GM19467 (cell line): ENCODE results near the gene SIAH3.

ENCODE experiments used
- ATAC-seq: cut with Tn5 transposase; IDR thresholded peaks from one replicate; pipeline ENCODE4 v1.9.1; 2021; ENCODE audit warnings: mild to moderate bottlenecking, moderate library complexity; ENCODE audit not compliant: unreplicated experiment

The SIAH3 gene

DNA sequence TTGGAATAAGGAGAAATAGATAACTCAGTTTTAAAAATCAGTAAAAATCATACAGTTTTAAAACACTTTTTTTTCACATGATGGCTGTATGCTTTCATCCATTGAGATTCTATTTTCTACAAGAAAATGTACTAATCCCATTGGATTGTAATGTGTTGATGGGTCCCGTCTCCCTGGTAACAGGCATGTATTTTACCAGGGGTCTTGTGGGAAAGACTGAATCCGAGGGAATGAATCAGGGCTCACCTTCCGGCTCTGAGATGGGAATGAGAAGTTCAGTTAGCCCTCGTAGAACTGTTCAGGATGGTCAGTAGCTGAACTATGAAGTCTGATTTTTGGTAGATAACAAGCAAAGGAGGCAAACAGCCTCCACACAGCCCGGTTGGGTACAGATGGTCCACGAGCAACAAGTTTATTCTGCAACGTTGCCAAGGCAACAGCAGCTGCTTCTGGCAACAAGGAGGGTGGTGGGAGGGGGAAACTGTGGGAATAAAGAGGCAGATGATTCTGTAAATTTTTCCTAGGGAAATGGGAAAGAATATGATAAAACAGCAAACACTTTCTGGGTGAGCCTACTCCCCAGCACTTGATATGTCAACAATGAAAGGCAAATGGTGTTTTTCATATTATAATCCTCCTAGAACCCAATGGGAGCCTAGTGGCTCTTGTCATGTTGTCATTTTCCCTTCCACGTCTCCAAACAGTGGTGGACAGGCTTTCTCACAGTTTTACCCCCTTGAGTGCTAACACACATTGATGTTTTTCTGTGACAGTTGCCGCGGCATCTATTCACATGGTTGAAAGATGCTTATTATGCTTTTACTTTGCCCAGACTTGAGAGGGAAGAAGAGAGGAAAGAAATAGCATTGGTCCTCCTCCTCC, 12.4 kb upstream of the SIAH3 start:
- ATAC-seq = no peak

DNA sequence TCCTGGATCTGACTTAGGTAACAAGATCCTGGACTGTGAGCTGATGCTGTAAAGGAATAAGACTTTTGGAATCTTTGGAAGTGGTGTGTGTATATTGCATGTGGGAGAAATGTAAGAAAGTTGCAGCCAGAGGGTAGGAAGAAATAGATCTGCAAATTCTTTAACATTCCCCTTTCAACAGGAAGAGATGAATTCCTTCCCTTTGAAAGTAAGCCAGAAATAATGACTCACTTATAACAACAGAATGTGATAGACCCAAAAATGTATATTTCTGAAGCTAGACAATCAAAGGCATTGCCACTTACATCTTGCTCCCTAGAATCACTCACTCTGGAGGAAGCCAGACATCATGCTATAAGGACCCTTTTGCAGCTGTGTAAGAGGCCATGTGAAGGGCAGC, 9.8 kb upstream of the SIAH3 start:
- ATAC-seq = no peak

DNA sequence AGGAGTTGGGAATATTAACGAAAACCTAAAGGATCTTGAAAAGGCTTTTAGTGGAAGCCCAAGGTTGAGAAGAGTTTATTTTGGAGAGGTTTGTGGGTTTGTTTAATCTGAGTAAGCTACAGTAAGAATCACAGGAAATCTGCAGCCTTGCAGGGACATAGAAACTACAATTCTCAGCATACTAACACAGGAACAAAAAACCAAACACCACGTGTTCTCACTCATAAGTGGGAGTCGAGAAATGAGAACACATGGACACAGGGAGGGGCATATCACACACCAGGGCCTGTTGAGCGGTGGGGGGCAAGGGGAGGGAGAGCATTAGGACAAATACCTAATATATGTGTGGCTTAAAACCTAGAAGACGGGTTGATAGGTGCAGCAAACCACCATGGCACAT, 8.7 kb upstream of the SIAH3 start:
- no peak for ATAC-seq

DNA sequence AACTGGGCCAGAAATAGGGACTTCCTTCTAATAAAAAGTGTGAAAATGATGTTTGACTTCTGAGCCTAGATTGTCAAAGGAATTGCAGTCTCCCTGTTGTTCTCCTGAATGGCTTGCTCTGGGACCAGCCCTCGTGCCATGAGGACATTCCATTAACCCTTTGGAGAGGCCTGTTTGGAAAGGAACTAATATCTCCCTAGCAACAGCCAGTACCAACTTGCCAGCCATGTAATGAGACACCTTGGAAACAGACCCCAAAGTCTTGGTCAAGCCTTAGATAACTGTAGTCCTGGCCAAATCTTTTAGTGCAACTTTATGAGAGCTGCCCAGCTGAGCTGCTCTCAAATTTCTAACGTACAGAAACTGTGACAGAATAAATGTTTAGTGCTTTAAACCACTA, 8.2 kb upstream of the SIAH3 start:
- ATAC-seq = no peak

DNA sequence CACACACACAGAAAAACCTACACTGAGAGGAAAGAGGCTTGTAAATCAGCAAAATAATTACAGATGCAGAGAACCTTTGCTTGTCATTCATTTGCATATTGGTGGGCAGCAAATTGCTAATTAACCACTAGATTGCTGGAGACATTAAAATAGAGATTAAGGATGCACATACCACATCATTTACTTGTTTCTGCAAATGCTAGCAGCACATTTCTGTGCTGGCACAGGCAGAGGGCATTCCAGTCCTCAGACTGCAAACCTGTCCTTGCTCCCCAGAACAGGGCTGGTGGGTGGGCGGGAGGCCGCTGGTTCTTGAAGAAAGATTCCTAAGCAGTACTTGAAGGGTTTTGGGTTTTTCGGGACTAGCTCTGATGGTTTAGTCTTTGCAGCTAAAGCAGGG, 941 bp upstream of the SIAH3 start:
- no peak for ATAC-seq

DNA sequence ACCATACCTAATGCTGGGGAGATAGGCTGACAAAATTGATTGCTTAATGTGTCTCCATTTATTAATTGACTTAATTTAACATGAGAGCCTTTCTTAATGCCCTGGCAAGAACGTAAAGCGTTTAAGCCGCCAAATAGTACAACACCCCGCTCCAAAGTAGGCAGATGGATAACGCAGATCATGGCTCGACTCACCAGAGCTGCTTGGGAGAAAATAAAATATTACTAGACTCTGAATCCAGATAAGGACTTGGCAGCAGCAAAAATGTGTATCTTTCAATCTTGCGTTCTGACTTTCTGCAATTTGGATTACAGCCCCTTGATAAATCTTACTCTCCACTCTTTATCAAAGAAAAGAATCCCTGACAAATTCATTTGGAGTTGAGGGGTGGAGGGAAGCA, 403 bp upstream of the SIAH3 start:
- ATAC-seq = no peak

DNA sequence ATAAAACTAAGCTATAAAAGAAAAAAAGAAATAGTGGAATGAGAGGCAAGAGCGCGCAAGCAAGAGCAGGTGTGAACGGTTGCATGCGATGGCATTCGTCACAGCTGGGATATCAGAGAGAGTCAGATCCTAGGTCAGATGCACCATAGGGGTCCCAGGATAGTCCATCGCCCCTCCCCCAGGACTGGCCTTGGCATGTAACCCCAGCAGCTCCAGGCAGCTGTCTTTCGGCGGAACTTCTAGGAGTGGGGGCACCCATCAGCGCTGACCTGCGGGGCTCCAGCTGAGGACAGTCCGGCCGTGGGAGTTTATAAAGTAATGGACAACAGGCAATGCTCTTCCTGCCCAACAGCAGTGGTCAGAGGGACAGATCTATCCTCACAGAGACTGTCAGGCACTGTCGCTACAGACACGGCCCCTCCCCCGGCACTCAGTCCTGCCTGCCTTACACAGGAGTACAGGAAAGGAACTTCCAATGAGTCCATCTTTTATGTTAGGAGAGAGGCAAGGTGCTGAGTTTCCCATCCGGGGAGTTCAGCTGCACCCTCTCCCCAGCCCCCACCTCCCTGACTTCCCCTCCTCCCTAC, 1.4 kb downstream of the SIAH3 start:
- no peak for ATAC-seq

DNA sequence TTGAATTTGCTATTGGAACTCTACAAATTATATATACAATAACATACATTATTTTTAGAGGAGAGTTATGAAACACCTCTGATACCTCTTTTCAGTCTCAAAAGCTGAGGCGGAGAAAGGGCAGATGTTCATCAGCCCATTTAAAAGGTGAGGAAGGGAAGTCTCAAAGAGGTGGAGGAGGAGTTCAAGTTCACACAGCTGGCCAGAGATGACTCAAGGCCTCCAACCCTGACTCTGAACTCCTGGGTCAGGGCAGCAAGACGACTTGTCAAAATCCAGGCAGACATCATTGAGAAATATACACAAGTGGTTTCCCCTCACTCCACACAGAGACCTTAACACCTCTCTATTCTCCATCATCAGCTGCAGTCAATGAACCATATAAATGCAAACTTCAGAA, 2.1 kb downstream of the SIAH3 start:
- ATAC-seq = no peak

DNA sequence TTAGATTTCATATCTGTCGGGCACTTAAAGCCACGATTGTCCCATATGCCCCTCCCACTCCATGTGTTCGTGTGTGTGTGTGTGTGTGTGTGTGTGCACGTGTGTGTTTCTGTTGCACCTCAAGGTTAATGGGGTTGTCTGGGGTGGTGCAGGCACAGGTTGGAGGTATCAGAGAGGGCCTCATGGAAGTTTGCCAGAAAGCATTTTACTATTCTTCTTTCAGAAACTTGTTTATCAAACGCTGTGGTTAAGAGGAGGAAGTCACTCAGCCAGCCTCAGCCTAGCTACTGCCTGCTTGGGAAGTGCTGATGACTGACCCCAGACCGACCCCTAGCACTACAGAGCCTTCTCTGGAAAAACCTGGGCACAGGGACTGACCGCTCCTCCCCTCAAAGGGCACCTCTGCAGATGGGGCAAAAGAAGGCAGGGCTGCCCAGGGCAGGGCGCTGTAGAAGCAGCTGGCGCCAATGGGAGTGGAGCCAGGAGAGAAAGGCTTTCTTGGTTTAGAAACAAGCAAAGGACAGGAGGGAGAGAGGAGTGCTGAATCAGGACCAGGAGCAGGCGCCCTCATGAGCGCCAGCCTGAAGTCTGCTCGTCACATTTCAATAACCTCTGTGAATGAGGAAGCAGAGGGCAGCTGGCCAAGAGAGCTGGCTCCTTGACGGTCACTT, 3.9 kb downstream of the SIAH3 start:
- no peak for ATAC-seq

DNA sequence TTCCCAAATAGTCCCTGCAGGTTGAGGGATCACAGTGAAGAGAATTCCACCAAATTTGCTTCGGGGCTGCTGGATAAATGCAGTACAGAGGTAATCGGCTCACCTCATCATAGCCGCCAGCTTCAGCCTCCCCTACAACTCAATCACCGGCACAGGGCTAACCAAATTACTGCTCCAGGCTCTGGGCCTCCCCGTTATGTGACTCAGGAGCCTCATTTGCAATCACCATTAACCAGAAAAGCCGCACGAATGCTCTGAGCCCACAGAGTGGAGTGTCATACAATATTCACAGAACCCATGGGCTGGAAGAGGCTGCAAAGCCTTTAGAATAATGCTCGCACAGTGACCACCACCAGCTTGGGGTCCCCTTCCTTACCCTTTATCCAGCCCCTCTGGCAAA, 4.9 kb downstream of the SIAH3 start:
- no peak for ATAC-seq

DNA sequence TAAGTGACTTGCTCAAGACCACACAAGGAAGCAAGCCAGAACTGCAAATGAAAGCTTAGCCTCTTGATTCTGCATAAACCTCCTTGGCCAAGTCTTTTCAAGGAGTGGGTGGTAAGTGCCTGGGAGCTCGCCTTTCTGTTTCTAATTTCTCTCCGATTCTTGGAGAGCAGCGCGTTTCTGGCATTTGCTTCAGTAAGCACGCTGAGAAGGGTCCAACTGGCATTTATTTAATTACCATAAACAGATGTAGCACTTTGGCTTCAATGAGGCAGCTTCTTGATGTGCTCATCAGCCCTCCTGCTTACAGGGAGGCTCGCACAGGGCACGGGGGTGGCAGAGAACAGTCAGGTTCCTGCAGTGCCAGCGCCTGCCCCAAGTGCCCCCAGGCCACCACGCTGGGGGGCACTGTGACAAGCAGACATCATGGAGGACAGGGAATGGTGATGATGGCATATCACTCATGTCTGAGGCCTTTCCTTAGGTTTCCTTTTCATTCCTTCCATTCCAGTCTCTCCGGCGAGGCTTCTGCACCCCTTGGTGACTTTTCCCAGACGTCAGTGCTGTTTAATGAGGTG, 13.3 kb downstream of the SIAH3 start:
- ATAC-seq = no peak

DNA sequence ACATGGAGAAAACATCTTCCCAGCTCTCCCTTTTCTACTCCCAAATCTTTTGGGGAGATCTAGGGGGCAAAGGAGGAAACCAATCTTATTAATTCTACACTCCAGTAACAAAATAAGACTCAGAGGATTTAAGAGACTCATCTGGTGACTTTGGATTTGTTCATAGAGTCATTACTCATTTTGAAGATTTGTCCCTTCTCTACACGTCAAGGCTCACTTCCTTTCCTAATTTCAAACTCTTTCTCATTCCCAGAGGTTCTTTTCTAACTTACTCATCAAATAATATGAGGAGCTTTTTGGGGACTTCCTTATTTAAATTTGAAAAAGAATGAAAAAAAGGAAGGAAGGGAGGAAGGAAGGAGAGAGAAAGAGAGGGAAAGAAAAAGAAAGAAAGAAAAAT, 14.4 kb downstream of the SIAH3 start:
- no peak for ATAC-seq

DNA sequence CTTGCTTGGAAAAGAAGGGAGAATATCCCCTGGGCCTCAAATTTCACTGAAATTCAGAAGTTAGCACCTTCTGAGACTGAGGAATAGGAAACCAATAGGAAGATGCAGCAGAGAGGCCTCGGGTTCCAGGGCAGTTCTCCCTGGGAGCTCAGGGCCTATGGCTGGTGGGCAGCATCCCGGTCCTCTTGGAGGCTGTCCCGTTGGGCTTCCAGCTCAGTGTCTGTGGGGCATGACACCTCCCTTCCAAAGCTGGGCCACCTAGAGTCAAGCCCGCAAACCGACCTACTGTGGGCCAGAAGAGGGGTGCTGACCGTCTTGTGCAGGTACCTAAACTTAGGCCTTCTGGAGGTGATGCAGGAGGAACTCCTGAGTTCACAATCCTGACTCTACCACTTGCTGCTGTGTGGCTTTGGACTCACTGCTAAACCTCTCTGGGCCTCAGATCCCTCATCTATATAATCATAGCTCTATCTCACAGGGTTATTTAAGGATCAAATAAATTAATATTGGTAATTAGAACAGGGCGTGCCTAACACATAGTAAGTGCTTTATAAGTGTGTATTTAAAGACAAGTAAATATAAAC, 17.1 kb downstream of the SIAH3 start:
- ATAC-seq = no peak

DNA sequence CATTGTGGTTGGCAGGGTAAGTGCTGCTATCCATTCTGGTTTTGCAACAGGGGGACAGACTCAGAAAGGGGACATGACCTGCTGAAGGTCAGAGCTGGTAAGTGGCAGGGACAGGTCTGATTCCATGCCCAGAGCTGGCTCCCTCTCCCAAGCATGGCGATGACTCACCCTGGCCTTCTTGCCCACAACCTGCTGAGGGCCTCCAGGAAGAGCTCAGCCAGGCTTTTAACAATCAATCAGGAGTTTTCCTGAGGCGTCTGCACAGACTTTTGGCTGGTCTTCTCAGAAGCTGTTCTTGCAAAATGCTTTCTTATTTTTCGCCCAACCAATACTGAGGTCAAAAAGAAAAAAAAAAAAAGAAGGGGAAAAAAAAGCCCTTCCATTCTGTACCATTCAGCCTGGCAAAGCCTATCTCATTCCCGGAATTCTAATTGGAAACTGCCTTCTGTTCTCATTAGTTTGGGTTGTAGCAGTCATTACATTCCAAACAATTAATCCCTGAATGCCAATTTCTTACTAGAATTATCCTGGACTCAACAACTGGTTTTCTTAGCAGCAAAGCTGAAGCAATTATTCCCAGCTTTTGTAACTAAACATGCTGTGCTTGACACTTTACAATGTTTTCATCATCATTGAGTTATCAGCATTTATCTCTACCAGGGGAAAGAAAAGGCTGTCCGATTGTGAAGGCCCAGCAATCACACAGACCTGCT, 17.7 kb downstream of the SIAH3 start:
- ATAC-seq = no peak

DNA sequence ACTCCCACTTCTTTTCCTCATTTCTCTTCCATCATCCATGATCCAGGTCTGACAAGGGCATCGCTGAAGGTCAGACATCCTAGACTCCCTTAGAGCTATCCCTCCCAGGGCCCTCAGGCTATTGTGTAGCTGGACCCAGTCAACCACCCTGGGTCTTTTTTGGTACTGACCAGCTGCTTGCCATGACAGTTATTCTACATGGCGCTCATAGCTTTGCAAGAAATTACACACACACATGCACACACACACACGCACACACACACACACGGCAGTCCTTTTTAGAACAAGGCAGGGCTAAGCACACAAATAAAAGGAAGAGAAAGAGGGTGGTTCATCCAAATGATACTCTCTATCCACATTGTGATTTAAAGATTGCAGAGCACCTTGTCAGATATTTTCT, 18.3 kb downstream of the SIAH3 start:
- ATAC-seq = no peak

DNA sequence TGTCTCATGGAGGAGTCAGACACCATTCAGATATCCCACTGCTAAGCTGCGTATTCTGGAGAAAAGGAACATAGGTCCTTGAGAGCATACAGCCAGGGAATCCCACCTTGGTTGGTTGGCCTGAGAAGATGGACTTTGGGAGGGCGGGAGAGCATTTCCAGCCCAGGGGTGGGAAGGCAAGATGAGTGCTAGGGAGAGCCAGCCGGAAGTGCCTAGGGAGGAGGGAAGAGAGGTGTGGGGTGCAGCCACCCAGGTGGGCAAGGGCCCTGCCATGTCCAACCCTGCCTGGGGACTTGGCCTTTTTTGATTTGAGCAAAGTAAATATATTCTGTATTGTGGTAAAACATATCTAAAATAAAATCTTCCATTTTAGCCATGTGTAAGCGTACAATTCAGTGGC, 19.7 kb downstream of the SIAH3 start:
- ATAC-seq = no peak

DNA sequence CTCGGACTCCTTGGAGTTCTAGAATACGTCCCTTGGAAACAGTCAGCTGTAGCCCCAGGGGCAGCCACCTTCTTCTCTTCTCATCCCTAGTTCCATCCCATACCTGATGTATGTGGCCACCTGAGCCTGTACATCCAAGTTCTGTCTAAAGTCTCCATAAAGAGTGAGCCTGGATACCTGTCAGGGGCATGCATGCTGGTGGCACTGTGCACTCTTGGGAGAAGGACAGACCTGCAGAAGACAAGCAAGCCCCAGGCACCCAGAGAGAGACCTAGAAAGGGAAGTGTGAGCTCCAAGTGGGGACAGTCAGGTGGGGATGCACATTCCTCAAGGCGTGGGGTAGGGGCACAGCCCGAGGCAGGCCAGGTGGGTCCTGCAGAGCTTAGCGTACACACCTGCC, 21.4 kb downstream of the SIAH3 start:
- no peak for ATAC-seq

DNA sequence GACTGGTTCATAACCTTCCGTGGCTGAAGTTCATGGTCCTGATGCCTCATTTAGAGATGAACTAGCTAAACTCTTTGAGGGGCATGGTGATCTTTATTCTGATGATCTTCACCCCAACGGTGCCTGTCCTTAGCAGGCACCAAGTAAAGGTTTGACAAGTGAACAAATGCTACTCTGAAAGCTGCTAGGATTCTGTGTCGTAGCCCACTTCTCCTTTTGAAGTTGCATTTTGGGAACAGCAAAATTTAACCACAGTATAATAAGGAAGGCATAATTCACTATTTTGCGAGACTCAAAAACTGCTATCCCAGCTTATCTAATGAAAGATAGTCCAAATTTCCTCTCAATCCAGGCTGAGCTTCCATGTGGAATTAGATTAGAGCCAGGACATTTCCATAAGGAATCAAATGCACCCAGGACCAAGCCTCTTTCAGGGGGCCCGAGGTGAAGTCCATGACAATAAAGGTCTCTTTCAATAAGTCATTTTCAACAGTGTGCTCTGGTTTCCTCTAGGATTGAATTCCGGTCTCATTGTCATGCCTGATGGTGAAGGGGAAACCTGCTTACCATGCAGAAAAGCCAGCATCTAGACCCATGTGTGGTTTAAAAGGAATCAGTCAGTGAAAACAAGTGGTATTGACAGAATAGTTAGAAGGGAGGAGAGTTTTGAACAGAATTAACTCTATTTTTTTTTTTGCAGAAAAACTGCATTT, 23.1 kb downstream of the SIAH3 start:
- no peak for ATAC-seq

DNA sequence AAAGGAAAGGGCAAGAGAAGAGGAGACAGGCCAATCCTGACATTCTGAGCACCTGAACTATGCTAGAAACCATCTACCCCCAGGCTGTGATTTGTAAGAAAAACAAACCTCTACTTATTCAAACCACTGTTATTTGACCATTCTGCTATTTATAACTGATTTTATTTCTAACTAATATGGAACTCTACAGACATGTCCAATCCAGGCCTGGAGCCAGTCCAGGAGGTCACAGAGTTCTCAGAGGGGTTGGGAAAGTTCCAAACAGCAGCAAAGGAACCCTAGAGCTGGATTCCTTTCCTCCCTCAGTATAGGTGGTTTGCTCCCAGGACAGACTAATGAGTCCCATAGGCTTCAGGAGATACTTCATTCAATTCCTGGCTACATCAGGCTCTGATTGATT, 24.2 kb downstream of the SIAH3 start:
- ATAC-seq = no peak

DNA sequence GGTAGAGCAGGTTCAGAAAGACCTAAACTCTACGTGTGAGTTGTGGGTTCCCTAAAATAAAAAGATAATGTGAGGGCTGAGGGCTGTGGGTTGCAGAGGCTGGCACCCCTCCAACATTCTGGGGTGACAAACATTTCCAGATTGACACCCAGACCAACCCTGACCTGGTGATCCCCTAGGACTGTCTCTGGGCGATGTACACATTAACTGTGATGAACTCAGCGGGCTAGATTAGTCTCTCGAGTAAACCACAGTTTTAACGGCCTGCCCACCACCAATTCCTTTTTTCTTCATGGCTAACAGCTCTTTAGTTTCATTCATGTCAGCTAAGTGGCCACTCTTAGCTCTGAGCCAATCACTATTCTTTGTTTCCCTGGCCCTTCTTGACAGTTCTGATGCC, 24.8 kb downstream of the SIAH3 start:
- ATAC-seq = no peak

DNA sequence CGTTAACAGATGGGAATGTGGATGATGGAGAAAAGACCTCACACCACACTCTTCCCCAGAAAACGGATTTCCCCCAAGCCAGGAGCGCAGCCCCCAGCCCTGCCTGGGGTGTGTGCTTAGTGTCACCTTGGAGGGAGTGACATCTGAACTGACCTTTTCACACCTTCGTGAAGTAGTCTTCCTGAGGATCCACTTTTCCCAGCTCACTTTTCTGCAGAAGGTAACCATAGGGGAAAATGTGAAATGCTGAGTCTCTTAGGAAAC, 26.2 kb downstream of the SIAH3 start:
- no peak for ATAC-seq
